Type B pancreatic cell (in vitro differentiated cells): ENCODE data around the gene TEF. TPM values are rescaled to one million over a fixed set of nuclear protein-coding genes. Genes with fewer than 3 reads are reported as not detected.

ENCODE experiments used
- DNase-seq: peaks from one replicate; pipeline ENCODE4 v3.0.0; 2021; ENCODE audit warnings: mixed read lengths; ENCODE audit not compliant: unreplicated experiment; ENCODE audit errors: extremely low spot score
- H3K27ac Mint-ChIP-seq: 2 replicates; pipeline ENCODE4 v1.8.0; 2021; ENCODE audit warnings: mild to moderate bottlenecking, mixed read lengths
- H3K27me3 Mint-ChIP-seq: 2 replicates; pipeline ENCODE4 v1.8.0; 2021; ENCODE audit warnings: mixed read lengths
- H3K36me3 Mint-ChIP-seq: 2 replicates; pipeline ENCODE4 v1.8.0; 2021; ENCODE audit warnings: mixed read lengths
- H3K4me1 Mint-ChIP-seq: one replicate; pipeline ENCODE4 v1.8.0; 2021; ENCODE audit warnings: mixed read lengths; ENCODE audit not compliant: unreplicated experiment
- H3K4me3 Mint-ChIP-seq: 2 replicates; pipeline ENCODE4 v1.8.0; 2021; ENCODE audit warnings: mild to moderate bottlenecking, mixed read lengths
- H3K9me3 Mint-ChIP-seq: 2 replicates; pipeline ENCODE4 v1.8.0; 2021; ENCODE audit warnings: mixed read lengths
- CTCF ChIP-seq: fragments of 200-600 bp; sonication (generic); conservative IDR thresholded peaks from 2 replicates; pipeline ENCODE4 v1.5.0; 2021; ENCODE audit warnings: antibody characterized with exemption, mild to moderate bottlenecking
- total RNA-seq: library from RNA; stranded (reverse); gene quantifications from 2 replicates; pipeline ENCODE4 v1.2.1, GENCODE V29; 2021; ENCODE audit warnings: low replicate concordance

The TEF gene
- total RNA-seq, 1 donor from 2014 or later: 10.5 TPM

GRCh38 chr22:41343717-41344116 is 38.0 kb upstream of the TEF start:
- no peak for TF ChIP-seq CTCF
- Mint-ChIP-seq H3K4me3 (no peak overlapping the region), H3K27me3 (no peaks in the 10 kb centered on the region), H3K36me3 (no peaks in the 10 kb centered on the region), H3K27ac (no peak overlapping the region), H3K9me3 (no peaks in the 10 kb centered on the region), H3K4me1 (no peaks in the 10 kb centered on the region)
- no peak for DNase-seq

- no peaks in the 10 kb centered on the region for H3K9me3 Mint-ChIP-seq
- no peak overlapping the region for H3K4me3 Mint-ChIP-seq
- no peak for DNase-seq
- no peaks in the 10 kb centered on the region for H3K4me1 Mint-ChIP-seq
- no peak overlapping the region for H3K27ac Mint-ChIP-seq
- H3K36me3 Mint-ChIP-seq: no peaks in the 10 kb centered on the region
- TF ChIP-seq CTCF: no peak
- no peaks in the 10 kb centered on the region for H3K27me3 Mint-ChIP-seq
Measured at GRCh38 chr22:41344189-41344788, 37.5 kb upstream of the TEF start.

GRCh38 chr22:41345807-41346335 is 35.9 kb upstream of the TEF start:
- Mint-ChIP-seq H3K27ac (no peak overlapping the region), H3K4me1 (no peaks in the 10 kb centered on the region), H3K4me3 (no peak overlapping the region), H3K9me3 (no peaks in the 10 kb centered on the region), H3K27me3 (no peaks in the 10 kb centered on the region), H3K36me3 (peaks cover 11% of the 10 kb centered on the region)
- DNase-seq: no peak
- TF ChIP-seq CTCF: no peak

GRCh38 chr22:41347066-41347859 is 34.5 kb upstream of the TEF start:
- no peaks in the 10 kb centered on the region for H3K27me3 Mint-ChIP-seq
- H3K4me3 Mint-ChIP-seq: no peak overlapping the region
- no peaks in the 10 kb centered on the region for H3K9me3 Mint-ChIP-seq
- no peak for TF ChIP-seq CTCF
- H3K4me1 Mint-ChIP-seq: peaks cover 3% of the 10 kb centered on the region
- no peak for DNase-seq
- no peak overlapping the region for H3K27ac Mint-ChIP-seq
- peaks cover 16% of the 10 kb centered on the region for H3K36me3 Mint-ChIP-seq

GRCh38 chr22:41348964-41349484 is 32.7 kb upstream of the TEF start:
- H3K36me3 Mint-ChIP-seq: peaks cover 16% of the 10 kb centered on the region
- no peak overlapping the region for H3K4me3 Mint-ChIP-seq
- no peak for TF ChIP-seq CTCF
- H3K27ac Mint-ChIP-seq: no peak overlapping the region
- peaks cover 3% of the 10 kb centered on the region for H3K4me1 Mint-ChIP-seq
- H3K27me3 Mint-ChIP-seq: no peaks in the 10 kb centered on the region
- DNase-seq: no peak
- no peaks in the 10 kb centered on the region for H3K9me3 Mint-ChIP-seq
